ENCODE results near the gene GNG12. TPM values are rescaled to one million over a fixed set of nuclear protein-coding genes. Genes with fewer than 3 reads are reported as not detected.

Gene GNG12
- polyA plus RNA-seq, 1 experiment: 185 TPM

- H3K9me3 ChIP-seq (ENCODE audit: control insufficient read depth, insufficient read depth, low read length): no peaks in the 10 kb centered on the region
- no peaks in the 10 kb centered on the region for H3K27me3 ChIP-seq (ENCODE audit: control insufficient read depth, insufficient read depth, low read length)
- no peak for TF ChIP-seq CTCF (IDR thresholded peaks at IDR 0.05; ENCODE audit: low read depth, low read length)
- DNase-seq (ENCODE audit: low read depth, low spot score): peak; percentile 78
- CTCF ChIA-PET: interaction anchor here (1.5 to 6.0 kb wide), 2 partner anchors 25 to 31 kb away, joined by 6 to 29 read pairs; no protein-coding TSS in a partner anchor
- peak overlapping the region; percentile 22 for H3K4me3 ChIP-seq (ENCODE audit: low read depth, low read length)
- POLR2A ChIA-PET: interaction anchor here (0.5 to 1.4 kb wide), 3 partner anchors 12 to 26 kb away, joined by 4 read pairs; no protein-coding TSS in a partner anchor
- H3K27ac ChIP-seq (ENCODE audit: low read depth, low read length): peak overlapping the region; percentile 98
These were observed 41.6 kb downstream of the GNG12 start for GRCh38 chr1:67791686-67792085.

- POLR2A ChIA-PET: interaction anchor here (1.4 kb wide), 2 partner anchors 13 to 22 kb away, joined by 4 read pairs; no protein-coding TSS in a partner anchor
- no peaks in the 10 kb centered on the region for H3K9me3 ChIP-seq (ENCODE audit: control insufficient read depth, insufficient read depth, low read length)
- TF ChIP-seq CTCF (IDR thresholded peaks at IDR 0.05; ENCODE audit: low read depth, low read length): no peak
- H3K27me3 ChIP-seq (ENCODE audit: control insufficient read depth, insufficient read depth, low read length): no peaks in the 10 kb centered on the region
- no peak for DNase-seq (ENCODE audit: low read depth, low spot score)
- H3K27ac ChIP-seq (ENCODE audit: low read depth, low read length): peak overlapping the region; percentile 98
- H3K4me3 ChIP-seq (ENCODE audit: low read depth, low read length): peak overlapping the region; percentile 22
- CTCF ChIA-PET: interaction anchor here (1.5 to 6.0 kb wide), 2 partner anchors 25 to 31 kb away, joined by 6 to 29 read pairs; no protein-coding TSS in a partner anchor
These were observed 42.0 kb downstream of the GNG12 start for GRCh38 chr1:67791261-67791660.

GRCh38 chr1:67790201-67790692 lies 43.0 kb downstream of the GNG12 start:
- H3K27ac ChIP-seq (ENCODE audit: low read depth, low read length): no peak overlapping the region

GRCh38 chr1:67789551-67789950 lies 43.7 kb downstream of the GNG12 start:
- no peak overlapping the region for H3K27ac ChIP-seq (ENCODE audit: low read depth, low read length)
- POLR2A ChIA-PET: no interaction called here
- CTCF ChIA-PET: interaction anchor here (0.9 to 6.0 kb wide), 4 partner anchors 18 to 556 kb away, joined by 3 to 29 read pairs (median 4); no protein-coding TSS in a partner anchor

More at GRCh38 chr1:67790201-67790692, 43.0 kb downstream of the GNG12 start:
- no peaks in the 10 kb centered on the region for H3K27me3 ChIP-seq (ENCODE audit: control insufficient read depth, insufficient read depth, low read length)
- POLR2A ChIA-PET: no interaction called here
- TF ChIP-seq CTCF (IDR thresholded peaks at IDR 0.05; ENCODE audit: low read depth, low read length): no peak
- CTCF ChIA-PET: interaction anchor here (0.9 to 6.0 kb wide), 3 partner anchors 19 to 30 kb away, joined by 3 to 29 read pairs (median 4); no protein-coding TSS in a partner anchor
- H3K9me3 ChIP-seq (ENCODE audit: control insufficient read depth, insufficient read depth, low read length): no peaks in the 10 kb centered on the region
- no peak overlapping the region for H3K4me3 ChIP-seq (ENCODE audit: low read depth, low read length)
- DNase-seq (ENCODE audit: low read depth, low spot score): no peak

More at GRCh38 chr1:67789551-67789950, 43.7 kb downstream of the GNG12 start:
- Histone ChIP-seq H3K9me3 (ENCODE audit: control insufficient read depth, insufficient read depth, low read length) (no peaks in the 10 kb centered on the region), H3K27me3 (ENCODE audit: control insufficient read depth, insufficient read depth, low read length) (no peaks in the 10 kb centered on the region), H3K4me3 (ENCODE audit: low read depth, low read length) (no peak overlapping the region)
- DNase-seq (ENCODE audit: low read depth, low spot score): no peak
- TF ChIP-seq CTCF (IDR thresholded peaks at IDR 0.05; ENCODE audit: low read depth, low read length): no peak

Measured in AG04450 (cell line).